Measurements from ENCODE around the gene KIF2C. TPM values are rescaled to one million over a fixed set of nuclear protein-coding genes. Genes with fewer than 3 reads are reported as not detected.
A peak's percentile ranks its signal among the peaks of the same experiment; 100 is the strongest.

KIF2C gene
- total and polyA plus RNA-seq, 9 of the 15 experiments (the other 6 are each of a cell fraction or from before 2014, with no cell fraction given) = 84.9 to 226 (median 169) TPM

- TF ChIP-seq NKRF (IDR thresholded peaks at IDR 0.05; ENCODE audit: borderline replicate concordance) (peak; percentile 57; the same call in 1 of the 2 replicates), MITF (IDR thresholded peaks at IDR 0.05) (0 out of 2 replicates have a peak, but pooled peaks have one; percentile 12), LEF1 (IDR thresholded peaks at IDR 0.05) (peak; percentile 43; the same call in 1 of the 2 replicates), ELF4 (CRISPR knock-in tag; IDR thresholded peaks at IDR 0.05) (peak; percentile 41; the same call in 1 of the 2 replicates), SMARCE1 (IDR thresholded peaks at IDR 0.05) (0 out of 2 replicates have a peak, but pooled peaks have one; percentile 53), HDAC2 (IDR thresholded peaks at IDR 0.05) (peak; percentile 33; the same call in 1 of the 2 replicates), TAL1 (IDR thresholded peaks at IDR 0.05) (peak; percentile 72), TCF3 (CRISPR knock-in tag; IDR thresholded peaks at IDR 0.05) (peak; percentile 81), HBP1 (CRISPR knock-in tag; IDR thresholded peaks at IDR 0.05) (peak; percentile 24; the same call in 1 of the 2 replicates), ZNF263 (CRISPR knock-in tag; IDR thresholded peaks at IDR 0.05; ENCODE audit: borderline replicate concordance) (no peak), THRB (CRISPR knock-in tag; conservative IDR thresholded peaks at IDR 0.05) (peak; percentile 61; the same call in 1 of the 2 replicates), KLF16 (IDR thresholded peaks at IDR 0.05) (peak; percentile 39; the same call in 1 of the 2 replicates), PKNOX1 (IDR thresholded peaks at IDR 0.05) (peak; percentile 69), ZEB2 (IDR thresholded peaks at IDR 0.05) (peak; percentile 87), EP300 (IDR thresholded peaks at IDR 0.05; ENCODE audit: low read length) (peak; percentile 56), L3MBTL2 (IDR thresholded peaks at IDR 0.05) (no peak), ELF2 (CRISPR knock-in tag; IDR thresholded peaks at IDR 0.05) (no peak), FOXK1 (CRISPR knock-in tag; IDR thresholded peaks at IDR 0.05; ENCODE audit: borderline replicate concordance) (no peak), HDGF (IDR thresholded peaks at IDR 0.05) (peak; percentile 81; the same call in 1 of the 2 replicates), KLF1 (tag; IDR thresholded peaks at IDR 0.05) (no peak)
These were observed 62.1 kb downstream of the KIF2C start (continued) for GRCh38 chr1:44801491-44802305.

Data from K562 (cell line).